Activated CD8-positive, alpha-beta memory T cell treated with anti-CD3 and anti-CD28 coated beads, Interleukin-2, amount 50 U/mL, for 1 hour (primary cell): ENCODE measurements around the gene EIPR1.
"Not testable (repeated sequence)": the region's sequence is repeated elsewhere in the genome, so short reads cannot be mapped to it uniquely, and the experiment has no call there.

Experiments
- DNase-seq: peaks from one replicate; pipeline ENCODE4 v3.0.0-alpha.2; 2020; ENCODE audit errors: extremely low read depth

EIPR1 gene

DNA sequence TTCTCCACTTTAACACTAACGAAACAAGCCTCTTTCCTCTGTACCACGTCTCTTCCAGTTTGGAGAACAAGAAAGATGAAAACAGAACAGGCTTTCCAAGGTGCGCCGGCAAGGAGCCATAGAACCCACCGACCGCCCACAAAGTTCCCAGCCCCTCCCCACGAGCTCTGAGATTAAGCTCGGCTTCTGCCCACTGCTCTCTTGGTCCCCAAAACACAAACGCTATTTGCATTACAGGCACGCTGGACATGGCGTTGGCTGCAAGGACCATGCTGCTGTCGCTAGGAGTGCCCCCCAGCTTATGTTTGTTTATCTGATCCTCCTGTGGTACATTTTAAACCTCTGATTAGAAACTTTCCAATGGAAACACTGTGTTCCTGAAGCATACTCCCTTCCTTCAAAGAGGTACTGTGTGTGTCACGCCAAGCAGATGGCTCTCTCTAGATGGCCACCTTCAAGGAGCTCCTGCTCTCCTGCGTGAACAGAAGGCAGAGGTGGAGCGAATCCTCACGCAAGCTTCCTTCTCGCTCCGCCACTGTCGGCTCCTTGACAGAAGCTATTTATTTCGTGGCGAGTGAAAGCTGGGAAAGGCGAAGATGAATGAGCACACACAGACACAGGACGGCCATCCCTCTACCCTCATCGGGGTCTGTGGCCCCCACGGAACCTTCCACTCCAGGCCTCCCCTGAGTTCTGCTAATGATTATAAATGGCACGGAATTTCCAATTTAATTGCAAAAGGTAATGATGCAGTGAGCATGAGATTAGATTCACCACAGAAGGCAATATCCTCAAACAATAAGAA lies 166.2 kb downstream of the EIPR1 start:
- DNase-seq, result no peak

- no peak for DNase-seq
Observed at GRCh38 chr2:3210257-3210656, 167.4 kb downstream of the EIPR1 start.

- DNase-seq, result no peak
Observed at GRCh38 chr2:3209258-3209657, 168.4 kb downstream of the EIPR1 start.

- no peak for DNase-seq
Observed at GRCh38 chr2:3208591-3208990, 169.0 kb downstream of the EIPR1 start.

DNA sequence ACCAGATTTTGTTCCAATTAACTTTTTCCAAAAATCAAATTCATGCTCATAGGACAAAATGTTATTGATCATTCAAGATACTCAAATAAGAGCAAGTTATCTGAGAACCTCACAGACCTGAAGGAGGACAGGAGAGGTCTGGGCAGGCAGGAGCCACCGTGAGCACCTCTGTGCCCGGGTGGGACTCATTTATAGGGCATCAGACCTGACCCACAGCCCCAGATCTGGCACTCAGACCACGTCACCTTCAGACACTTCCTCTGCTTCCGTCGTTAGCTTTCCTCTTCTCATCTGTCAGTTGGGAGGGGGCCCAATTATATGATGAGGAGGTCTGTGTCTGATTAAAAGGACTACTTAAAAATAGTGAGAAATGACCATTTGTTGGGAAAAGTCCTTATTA lies 169.4 kb downstream of the EIPR1 start:
- no peak for DNase-seq

DNA sequence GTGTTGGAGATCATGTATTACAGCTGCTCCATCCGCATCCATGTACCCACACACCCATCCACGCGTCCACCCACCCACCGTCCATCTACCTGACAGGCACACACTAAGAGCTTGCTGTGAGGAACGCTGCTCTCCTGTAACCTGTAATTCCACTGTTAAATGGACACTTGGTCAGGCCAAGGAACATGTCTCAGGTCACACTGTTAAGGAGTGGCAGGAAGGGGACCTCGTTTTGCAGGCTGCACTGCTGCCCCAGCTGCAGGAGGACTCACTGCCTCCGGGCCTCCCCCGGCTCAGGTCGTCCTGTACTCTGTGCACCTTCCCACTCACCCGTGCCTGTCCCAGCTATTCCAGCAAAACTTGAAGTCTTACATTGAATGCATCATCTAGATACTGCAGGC lies 170.5 kb downstream of the EIPR1 start:
- no peak for DNase-seq

DNA sequence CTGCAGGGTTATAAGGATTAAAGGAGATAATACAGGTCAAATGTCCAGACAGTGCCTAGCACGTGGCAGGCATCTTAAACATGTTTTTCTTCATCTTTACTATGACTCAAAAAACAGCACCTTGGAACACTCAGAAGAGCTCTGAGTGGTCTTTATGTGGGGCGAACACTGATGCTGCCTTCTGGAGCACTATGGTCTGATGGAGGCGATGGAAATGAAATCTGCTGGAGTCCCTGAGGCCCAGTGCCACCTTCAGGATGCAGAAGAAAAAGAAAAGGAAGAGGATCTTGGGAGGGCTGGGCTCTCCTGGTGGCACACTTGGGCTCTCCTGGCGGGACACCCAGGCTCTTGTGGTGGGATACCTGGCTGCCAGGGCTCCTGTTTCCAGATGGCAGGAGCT lies 171.8 kb downstream of the EIPR1 start:
- no peak for DNase-seq

DNA sequence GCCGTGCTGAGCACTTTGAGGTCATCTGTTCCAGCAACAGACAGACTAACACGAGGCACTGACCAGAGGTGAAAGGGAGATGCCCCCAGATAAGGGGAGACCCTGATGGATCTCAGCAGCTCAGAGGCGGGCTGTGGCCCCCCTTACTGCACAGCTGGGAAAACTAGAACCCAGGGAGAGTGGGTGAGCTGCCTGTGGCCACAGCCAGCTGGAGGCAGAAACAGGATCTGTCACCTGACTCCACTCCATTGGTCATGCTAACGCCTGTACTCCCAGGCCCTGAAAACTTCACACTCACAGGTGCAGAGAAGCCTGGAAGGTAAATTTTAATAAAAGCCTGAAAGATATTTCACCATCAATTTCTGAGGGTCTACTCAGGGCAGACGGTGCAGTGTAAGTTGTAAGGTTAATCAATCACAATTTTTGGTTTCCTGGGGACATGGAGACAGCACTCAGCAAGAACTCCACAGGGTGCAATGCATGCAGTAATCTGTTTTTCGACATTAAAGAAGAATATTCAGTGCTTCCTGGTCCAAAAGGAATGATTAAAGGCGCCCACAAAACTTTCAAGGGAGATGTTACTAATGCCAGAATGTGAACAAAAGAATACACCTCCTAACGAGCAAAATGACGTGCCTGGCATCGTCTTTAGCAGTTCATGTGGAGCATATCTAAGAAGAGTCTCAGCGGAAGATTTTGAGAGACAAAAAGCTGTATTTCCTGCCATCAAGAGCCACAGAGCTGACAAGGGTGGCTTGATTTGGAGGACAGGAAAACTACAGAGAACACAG lies 173.4 kb downstream of the EIPR1 start:
- no peak for DNase-seq

DNA sequence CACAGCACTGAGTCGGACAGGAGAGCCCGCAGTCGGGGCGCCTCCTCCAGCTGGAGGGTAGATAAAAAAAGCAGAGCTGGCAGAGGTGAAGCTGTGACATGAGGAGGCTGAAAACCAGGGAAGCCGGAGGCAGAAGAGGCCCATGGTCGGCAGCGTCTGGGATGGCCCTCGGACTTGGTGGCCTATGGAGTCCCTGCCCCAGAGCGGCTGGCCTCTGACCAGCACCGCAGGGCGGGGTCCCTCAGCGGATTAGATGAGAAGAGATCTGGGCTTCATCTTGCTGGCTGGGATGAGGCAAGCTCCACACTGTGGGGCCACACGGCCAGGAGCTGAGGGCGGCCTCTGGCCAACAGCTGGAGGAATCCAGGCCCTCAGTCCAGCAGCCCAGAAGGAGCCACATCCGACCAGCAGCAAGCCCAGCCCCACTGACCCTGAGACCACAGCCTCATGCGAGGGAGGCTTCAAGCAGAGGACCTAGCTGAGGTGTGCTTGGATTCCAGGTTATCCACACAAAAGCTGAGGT lies 174.1 kb downstream of the EIPR1 start:
- no peak for DNase-seq

DNA sequence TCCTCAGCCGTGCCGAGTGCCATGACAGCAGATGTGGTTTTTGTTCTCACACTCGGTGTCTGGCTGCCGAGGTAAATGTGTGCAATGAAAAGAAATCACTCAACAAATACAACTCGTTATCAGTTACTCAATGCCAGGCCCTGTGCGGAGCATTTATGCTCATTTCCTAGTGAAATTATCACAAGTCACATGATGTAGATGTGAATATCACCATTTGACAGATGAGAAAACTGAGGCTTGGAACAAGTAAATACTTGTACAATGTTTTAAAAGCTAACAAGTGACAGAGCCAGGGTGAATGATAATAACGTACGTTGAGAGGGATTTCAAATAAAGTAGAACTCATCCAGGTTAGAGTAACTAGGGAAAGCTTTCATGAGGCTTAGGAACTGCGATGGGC lies 174.7 kb downstream of the EIPR1 start:
- no peak for DNase-seq

GRCh38 chr2:3201281-3201680 lies 176.3 kb downstream of the EIPR1 start:
- no peak for DNase-seq

DNA sequence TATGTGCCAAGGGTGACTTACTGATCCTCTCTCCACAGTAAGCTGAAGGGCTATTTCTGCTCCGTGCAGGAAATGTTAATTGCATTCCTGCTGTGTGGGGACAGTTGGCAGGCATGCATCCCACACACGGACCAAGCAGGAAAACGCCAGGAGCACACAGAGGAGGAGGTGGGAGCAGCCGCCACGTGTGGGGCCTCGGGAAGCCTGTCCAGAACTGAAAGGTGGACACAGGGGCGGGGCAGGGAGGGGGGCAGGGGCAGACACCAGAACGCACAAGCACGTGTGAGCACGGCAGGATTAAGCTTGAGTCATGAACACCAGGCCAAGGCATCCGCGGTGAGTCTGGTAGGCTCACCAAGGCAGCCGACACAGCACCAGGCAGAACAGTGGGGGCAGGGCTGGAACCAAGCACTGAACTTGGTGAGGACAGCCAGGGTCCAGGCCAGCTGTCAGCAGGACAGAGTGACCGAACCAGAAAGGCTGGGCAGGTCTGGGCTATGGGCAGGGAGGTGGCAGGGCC lies 177.1 kb downstream of the EIPR1 start:
- DNase-seq, result no peak

DNA sequence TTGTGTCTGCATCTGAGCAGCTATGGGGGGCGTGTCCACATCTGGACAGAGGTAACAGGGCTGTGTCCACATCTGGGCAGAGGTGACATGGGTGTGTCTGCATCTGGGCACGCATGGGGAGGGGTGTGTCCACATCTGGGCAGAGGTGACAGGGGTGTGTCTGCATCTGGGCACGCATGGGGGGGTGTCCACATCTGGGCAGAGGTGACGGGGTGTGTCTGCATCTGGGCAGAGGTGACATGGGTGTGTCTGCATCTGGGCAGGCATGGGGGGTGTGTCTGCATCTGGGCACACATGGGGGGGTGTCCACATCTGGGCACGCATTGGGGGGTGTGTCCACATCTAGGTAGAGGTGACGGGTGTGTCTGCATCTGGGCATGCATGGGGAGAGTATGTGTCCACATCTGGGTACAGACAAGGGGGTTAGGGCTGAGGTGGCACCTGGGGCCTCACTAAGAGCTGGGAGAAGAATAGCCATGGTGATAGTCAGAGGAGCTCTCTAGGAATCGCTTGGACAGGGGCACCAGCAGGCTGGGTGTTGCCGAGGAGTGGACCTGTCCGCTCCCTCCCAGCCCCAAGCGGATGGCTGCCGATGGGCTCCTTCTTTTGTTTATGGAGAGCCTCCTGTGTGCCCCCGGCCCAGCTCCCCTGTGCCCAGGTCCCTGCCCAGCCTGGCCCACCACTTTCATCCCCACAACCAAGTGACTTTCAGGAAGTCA lies 177.8 kb downstream of the EIPR1 start:
- no peak for DNase-seq

- DNase-seq, result not testable (repeated sequence)
Observed at GRCh38 chr2:3198671-3199192, 178.9 kb downstream of the EIPR1 start.

DNA sequence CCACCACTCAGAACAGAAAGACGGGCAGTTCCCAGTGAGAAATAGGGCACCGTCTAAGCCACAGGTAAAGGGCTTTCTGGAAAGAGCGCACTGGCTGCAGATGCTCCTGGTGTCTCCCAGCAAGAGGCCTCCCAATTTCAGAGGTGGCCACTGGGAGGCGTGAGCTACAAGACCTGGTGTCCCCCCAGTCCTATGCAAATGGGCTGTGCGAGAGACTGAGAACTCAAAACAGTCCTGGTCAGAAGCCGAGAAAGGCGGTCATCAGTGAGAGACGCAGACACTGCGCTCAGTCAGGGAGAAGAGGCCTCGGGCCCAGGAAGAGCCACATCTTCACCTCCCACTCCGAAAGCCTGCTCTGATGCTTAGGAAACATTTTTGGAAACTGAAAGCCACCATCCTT lies 179.5 kb downstream of the EIPR1 start:
- no peak for DNase-seq

GRCh38 chr2:3197308-3197707 lies 180.3 kb downstream of the EIPR1 start:
- no peak for DNase-seq

DNA sequence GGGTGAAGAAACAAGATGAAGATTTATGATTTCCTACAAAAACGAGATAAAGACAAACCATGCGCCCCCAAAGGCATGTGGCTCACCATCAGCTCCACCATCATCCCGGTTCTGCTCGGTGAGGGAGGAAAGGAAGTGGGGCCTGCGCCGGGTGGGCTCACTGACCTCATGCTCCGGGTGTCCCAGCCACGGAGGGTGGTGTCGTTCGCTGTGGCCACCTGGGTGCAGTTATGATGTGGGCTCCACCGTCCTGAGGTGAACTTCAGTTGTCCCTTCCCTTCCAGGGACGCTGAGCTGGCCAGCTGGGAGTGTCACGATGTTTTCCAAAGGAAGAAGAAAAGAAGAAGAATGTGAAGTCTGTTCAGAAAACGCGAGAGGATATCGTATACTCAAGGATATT lies 180.9 kb downstream of the EIPR1 start:
- no peak for DNase-seq

GRCh38 chr2:3195641-3196476 lies 181.8 kb downstream of the EIPR1 start:
- no peak for DNase-seq

DNA sequence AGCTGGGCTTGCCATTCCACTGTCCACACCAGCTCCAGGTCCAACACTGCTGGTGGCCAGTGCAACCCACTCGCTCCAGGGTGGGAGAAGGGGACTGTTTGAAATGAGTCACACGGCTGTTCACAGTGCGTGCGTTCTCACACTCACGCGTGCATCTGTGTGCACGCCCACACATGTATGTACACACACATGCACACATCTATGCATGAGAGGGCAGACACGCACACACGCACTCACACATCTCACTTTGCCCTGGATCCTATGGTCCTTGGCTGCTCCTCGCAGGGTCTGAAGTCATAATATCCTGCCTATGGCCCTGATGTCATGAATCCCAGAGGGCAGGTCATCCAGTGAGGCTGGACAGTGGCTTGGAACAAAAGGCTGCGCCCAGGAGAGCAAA lies 182.8 kb downstream of the EIPR1 start:
- no peak for DNase-seq

DNA sequence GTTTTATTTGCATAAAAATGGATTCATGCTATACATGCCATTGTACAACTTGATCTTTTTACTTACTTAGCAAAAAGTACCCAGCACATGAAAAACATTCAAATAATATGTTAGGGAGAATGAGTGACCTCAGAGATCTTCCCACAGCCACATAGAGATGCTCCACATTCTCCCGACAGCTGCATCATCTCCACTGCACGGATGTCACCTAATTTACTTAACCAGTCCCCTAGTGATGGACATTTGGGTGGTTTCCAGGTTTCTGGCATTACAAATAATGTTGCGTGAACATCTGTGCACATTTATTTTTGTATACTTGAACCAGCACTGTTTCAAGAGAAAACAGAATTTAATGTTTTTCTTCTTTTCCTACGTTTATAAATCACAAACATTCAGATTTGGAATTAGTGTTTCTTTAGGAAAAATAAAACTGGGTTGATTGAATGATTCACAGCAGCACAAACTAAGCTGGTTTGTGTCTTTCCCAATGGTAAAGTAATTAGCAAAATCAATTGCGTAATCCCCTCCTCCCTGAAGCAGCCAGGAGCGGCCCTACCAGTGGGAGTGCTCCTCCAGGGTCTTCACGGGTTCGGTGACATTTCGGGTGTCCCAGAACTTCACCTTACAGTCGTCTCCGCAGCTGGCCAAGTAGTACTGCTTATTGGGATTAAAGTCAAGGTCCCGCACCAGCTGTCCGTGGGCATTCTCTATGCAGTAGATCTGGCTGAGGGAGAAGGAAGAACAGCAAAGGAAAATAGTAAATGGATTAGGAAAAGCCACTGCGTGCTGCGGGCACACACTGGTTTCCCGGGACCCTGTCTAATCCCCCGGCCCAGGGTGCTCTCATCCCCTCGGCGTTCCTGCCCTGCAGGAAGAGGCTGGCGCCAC lies 183.9 kb downstream of the EIPR1 start:
- no peak for DNase-seq
